HepG2 (cell line): ENCODE results near the gene HACD2. TPM values are rescaled to one million over a fixed set of nuclear protein-coding genes. Genes with fewer than 3 reads are reported as not detected.
A peak's percentile ranks its signal among the peaks of the same experiment; 100 is the strongest.

Source experiments
- CREM ChIP-seq, 2 experiments: sonication (generic) in 1 of 2; formaldehyde crosslinking in 1 of 2; IDR thresholded peaks; 2 replicates each; pipeline versions ENCODE4 v1.4.0 to v1.6.1; 2016 to 2020; ENCODE audit warnings: antibody characterized with exemption in 1 of 2, mild to moderate bottlenecking in 1 of 2, missing genetic modification reagents in 1 of 2
- FOXO1 ChIP-seq: sonication (generic); formaldehyde crosslinking; IDR thresholded peaks from 2 replicates; pipeline ENCODE4 v1.4.0; 2020; ENCODE audit warnings: missing genetic modification reagents
- GFI1 ChIP-seq: sonication (generic); formaldehyde crosslinking; IDR thresholded peaks from 2 replicates; pipeline ENCODE4 v1.5.0; 2020; ENCODE audit warnings: missing genetic modification reagents, mild to moderate bottlenecking, borderline replicate concordance
- HOXA9 ChIP-seq: sonication (generic); formaldehyde crosslinking; IDR thresholded peaks from 2 replicates; pipeline ENCODE4 v1.8.1; 2022; ENCODE audit warnings: missing genetic modification reagents, mild to moderate bottlenecking, moderate library complexity, borderline replicate concordance
- PAF1 ChIP-seq: IDR thresholded peaks from 2 replicates; pipeline ENCODE4 v1.6.1; 2016; ENCODE audit warnings: missing genetic modification reagents, missing compliant biosample characterization
- PHF20 ChIP-seq: sonication (generic); formaldehyde crosslinking; IDR thresholded peaks from 2 replicates; pipeline ENCODE4 v1.5.0; 2020; ENCODE audit warnings: mild to moderate bottlenecking, missing genetic modification reagents
- PHF21A ChIP-seq: sonication (generic); formaldehyde crosslinking; IDR thresholded peaks from 2 replicates; pipeline ENCODE4 v1.5.0; 2020; ENCODE audit warnings: mild to moderate bottlenecking, missing genetic modification reagents
- POLR2A ChIP-seq, 2 experiments: IDR thresholded peaks; 2 replicates each; pipeline ENCODE4 v1.6.1; 2011; ENCODE audit warnings: low read depth in 2 of 2, low read length in 2 of 2, mild to moderate bottlenecking in 1 of 2, moderate library complexity in 1 of 2; ENCODE audit not compliant: insufficient read depth in 1 of 2
- SRSF4 ChIP-seq: fragments of 200-400 bp; formaldehyde crosslinking; IDR thresholded peaks from one replicate; pipeline ENCODE4 v1.6.1; 2018; ENCODE audit warnings: mild to moderate bottlenecking, low read depth, low read length, moderate library complexity; ENCODE audit not compliant: poor library complexity, severe bottlenecking
- SRY ChIP-seq: sonication (generic); formaldehyde crosslinking; IDR thresholded peaks from 2 replicates; pipeline ENCODE4 v1.8.0; 2022; ENCODE audit warnings: mild to moderate bottlenecking, missing genetic modification reagents
- TGIF2 ChIP-seq: IDR thresholded peaks from 2 replicates; pipeline ENCODE4 v1.6.1; 2016; ENCODE audit warnings: control low read depth, missing compliant biosample characterization
- WIZ ChIP-seq: sonication (generic); formaldehyde crosslinking; IDR thresholded peaks from 2 replicates; pipeline ENCODE4 v1.5.1; 2020; ENCODE audit warnings: mild to moderate bottlenecking, missing genetic modification reagents
- YEATS4 ChIP-seq: sonication (generic); formaldehyde crosslinking; IDR thresholded peaks from 2 replicates; pipeline ENCODE4 v1.4.0; 2020; ENCODE audit warnings: missing genetic modification reagents, borderline replicate concordance
- ZNF17 ChIP-seq: sonication (generic); formaldehyde crosslinking; IDR thresholded peaks from 2 replicates; pipeline ENCODE4 v1.5.0; 2020; ENCODE audit warnings: mild to moderate bottlenecking, missing genetic modification reagents
- ZNF451 ChIP-seq: sonication (generic); formaldehyde crosslinking; IDR thresholded peaks from 2 replicates; pipeline ENCODE4 v1.5.0; 2020; ENCODE audit warnings: mild to moderate bottlenecking, missing genetic modification reagents
- ZNF468 ChIP-seq: sonication (generic); formaldehyde crosslinking; IDR thresholded peaks from 2 replicates; pipeline ENCODE4 v1.8.0; 2022; ENCODE audit warnings: mild to moderate bottlenecking, moderate library complexity, missing genetic modification reagents
- ZNF530 ChIP-seq: sonication (generic); formaldehyde crosslinking; IDR thresholded peaks from 2 replicates; pipeline ENCODE4 v1.5.0; 2020; ENCODE audit warnings: low read depth, mild to moderate bottlenecking, missing genetic modification reagents
- ZNF558 ChIP-seq: sonication (generic); formaldehyde crosslinking; IDR thresholded peaks from 2 replicates; pipeline ENCODE4 v1.9.0; 2022; ENCODE audit warnings: mild to moderate bottlenecking, missing genetic modification reagents, borderline replicate concordance
- ZNF672 ChIP-seq: sonication (generic); formaldehyde crosslinking; IDR thresholded peaks from 2 replicates; pipeline ENCODE4 v1.8.1; 2022; ENCODE audit warnings: missing genetic modification reagents
- polyA plus RNA-seq, 8 experiments: library from polyadenylated mRNA; depleted of rRNA in 3 of 8; stranded (reverse) in 7 of 8; unstranded in 1 of 8; fragments of >200 nt; fragmentation: Illumina TruSeq in 4 of 8; extraction: Trizol in 4 of 8; gene quantifications; 2 replicates each; pipeline versions ENCODE4 v1.2.1 to v1.2.3, GENCODE V29; 2011 to 2016; ENCODE audit warnings: low read depth in 4 of 8, missing spikeins in 1 of 8, mixed read lengths in 1 of 8; ENCODE audit not compliant: insufficient read depth in 1 of 8
- total RNA-seq, 5 experiments: library from RNA; depleted of rRNA; stranded (reverse); fragments of >200 nt; fragmentation: Illumina TruSeq; extraction: Trizol; gene quantifications; 2 replicates each; pipeline ENCODE4 v1.2.3, GENCODE V29; 2016; ENCODE audit warnings: low read depth in 1 of 5
- TF ChIP-seq, protein P1 (sequence below): sonication (generic); formaldehyde crosslinking; IDR thresholded peaks from 2 replicates; pipeline ENCODE4 v1.5.1; 2020; ENCODE audit warnings: mild to moderate bottlenecking, missing genetic modification reagents, moderate library complexity
- TF ChIP-seq, protein P2 (sequence below): sonication (generic); formaldehyde crosslinking; IDR thresholded peaks from 2 replicates; pipeline ENCODE4 v1.4.0; 2020; ENCODE audit warnings: mild to moderate bottlenecking, missing genetic modification reagents, borderline replicate concordance

Gene HACD2
- total and polyA plus RNA-seq, 2 of the 13 experiments (the other 11 are each of a cell fraction or from before 2014, with no cell fraction given): 47.0 to 50.4 TPM

DNA sequence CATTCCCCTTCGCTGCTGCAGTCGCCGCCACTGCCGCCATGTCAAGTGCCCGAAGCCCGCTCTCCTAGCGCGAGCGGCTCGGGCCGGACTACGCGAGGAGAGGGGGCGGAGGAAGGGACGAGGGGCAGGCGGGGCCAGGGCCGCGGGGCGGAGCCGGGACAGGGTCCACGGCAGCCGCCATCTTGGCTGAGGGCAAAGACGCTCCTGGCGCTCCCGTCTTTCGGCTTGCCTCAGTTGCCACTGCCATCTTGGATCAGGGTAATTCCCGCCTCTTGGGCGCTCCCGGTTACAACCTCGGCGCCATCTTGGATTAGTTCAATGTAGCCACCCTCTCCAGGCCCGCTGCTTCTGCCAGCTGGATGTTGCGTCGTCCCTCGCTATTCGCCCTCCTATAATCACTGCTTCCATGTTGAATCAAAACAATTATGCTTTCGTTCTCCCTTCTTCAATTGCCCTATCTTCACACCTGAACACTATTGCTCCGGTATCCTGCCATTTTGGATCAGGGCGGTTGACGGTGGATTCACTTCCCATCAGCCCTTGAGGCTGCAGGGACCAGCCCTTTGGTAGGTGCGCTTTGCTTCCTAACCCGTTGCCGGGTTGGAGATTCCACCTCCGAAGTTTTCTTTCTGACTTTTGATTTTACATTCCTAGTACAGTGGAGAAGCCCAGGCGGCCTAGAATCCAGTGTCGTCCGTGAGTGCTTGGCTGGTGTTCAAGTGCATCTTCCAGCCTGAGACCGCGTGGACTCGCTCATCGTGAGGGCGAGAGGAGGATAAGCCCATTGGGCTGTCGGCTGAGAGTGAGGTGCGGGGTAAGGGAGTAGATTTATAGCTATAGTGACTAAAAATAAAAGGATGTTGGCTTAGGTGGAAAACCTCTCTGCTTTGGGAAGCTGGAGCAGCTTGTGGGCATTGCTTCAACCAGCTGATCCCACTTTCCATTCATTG lies at the start of gene HACD2 (continued):
- TF ChIP-seq SRY (CRISPR knock-in tag): peak; percentile 64; the same call in 1 of the 2 replicates
- TF ChIP-seq, protein P1, sequence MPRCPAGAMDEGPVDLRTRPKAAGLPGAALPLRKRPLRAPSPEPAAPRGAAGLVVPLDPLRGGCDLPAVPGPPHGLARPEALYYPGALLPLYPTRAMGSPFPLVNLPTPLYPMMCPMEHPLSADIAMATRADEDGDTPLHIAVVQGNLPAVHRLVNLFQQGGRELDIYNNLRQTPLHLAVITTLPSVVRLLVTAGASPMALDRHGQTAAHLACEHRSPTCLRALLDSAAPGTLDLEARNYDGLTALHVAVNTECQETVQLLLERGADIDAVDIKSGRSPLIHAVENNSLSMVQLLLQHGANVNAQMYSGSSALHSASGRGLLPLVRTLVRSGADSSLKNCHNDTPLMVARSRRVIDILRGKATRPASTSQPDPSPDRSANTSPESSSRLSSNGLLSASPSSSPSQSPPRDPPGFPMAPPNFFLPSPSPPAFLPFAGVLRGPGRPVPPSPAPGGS (CRISPR knock-in tag): peak; percentile 59; the same call in 1 of the 2 replicates
- no peak for TF ChIP-seq PHF20 (CRISPR knock-in tag)
- no peak for TF ChIP-seq ZNF17
- no peak for TF ChIP-seq PAF1 (CRISPR knock-in tag)
- TF ChIP-seq, protein P2, sequence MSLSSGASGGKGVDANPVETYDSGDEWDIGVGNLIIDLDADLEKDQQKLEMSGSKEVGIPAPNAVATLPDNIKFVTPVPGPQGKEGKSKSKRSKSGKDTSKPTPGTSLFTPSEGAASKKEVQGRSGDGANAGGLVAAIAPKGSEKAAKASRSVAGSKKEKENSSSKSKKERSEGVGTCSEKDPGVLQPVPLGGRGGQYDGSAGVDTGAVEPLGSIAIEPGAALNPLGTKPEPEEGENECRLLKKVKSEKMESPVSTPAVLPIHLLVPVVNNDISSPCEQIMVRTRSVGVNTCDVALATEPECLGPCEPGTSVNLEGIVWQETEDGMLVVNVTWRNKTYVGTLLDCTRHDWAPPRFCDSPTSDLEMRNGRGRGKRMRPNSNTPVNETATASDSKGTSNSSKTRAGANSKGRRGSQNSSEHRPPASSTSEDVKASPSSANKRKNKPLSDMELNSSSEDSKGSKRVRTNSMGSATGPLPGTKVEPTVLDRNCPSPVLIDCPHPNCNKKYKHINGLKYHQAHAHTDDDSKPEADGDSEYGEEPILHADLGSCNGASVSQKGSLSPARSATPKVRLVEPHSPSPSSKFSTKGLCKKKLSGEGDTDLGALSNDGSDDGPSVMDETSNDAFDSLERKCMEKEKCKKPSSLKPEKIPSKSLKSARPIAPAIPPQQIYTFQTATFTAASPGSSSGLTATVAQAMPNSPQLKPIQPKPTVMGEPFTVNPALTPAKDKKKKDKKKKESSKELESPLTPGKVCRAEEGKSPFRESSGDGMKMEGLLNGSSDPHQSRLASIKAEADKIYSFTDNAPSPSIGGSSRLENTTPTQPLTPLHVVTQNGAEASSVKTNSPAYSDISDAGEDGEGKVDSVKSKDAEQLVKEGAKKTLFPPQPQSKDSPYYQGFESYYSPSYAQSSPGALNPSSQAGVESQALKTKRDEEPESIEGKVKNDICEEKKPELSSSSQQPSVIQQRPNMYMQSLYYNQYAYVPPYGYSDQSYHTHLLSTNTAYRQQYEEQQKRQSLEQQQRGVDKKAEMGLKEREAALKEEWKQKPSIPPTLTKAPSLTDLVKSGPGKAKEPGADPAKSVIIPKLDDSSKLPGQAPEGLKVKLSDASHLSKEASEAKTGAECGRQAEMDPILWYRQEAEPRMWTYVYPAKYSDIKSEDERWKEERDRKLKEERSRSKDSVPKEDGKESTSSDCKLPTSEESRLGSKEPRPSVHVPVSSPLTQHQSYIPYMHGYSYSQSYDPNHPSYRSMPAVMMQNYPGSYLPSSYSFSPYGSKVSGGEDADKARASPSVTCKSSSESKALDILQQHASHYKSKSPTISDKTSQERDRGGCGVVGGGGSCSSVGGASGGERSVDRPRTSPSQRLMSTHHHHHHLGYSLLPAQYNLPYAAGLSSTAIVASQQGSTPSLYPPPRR (CRISPR knock-in tag): peak; percentile 38; the same call in 1 of the 2 replicates
- peak; percentile 65 to 90 for TF ChIP-seq POLR2A (IDR thresholded peaks at IDR 0.05; ENCODE audit: insufficient read depth in 1 of 2, low read depth in 2 of 2, low read length in 2 of 2)
- TF ChIP-seq ZNF672 (CRISPR knock-in tag): no peak
- TF ChIP-seq ZNF558 (CRISPR knock-in tag): 0 out of 2 replicates have a peak, but pooled peaks have one; percentile 63
- no peak; the same call in 1 of the 2 replicates for TF ChIP-seq FOXO1
- TF ChIP-seq PHF21A (CRISPR knock-in tag): no peak
- 0 out of 2 replicates have a peak, but pooled peaks have one; percentile 23 for TF ChIP-seq ZNF451 (CRISPR knock-in tag)
- TF ChIP-seq SRSF4: no peak
- TF ChIP-seq GFI1 (CRISPR knock-in tag): peak; percentile 62; the same call in 1 of the 2 replicates
- no peak for TF ChIP-seq ZNF530 (CRISPR knock-in tag)
- peak; percentile 78; the same call in 1 of the 2 replicates for TF ChIP-seq YEATS4
- no peak; the same call in 1 of the 2 replicates for TF ChIP-seq ZNF468
- peak; percentile 53; the same call in 1 of the 2 replicates for TF ChIP-seq WIZ
- no peak; the same call in 1 of the 2 replicates for TF ChIP-seq TGIF2 (CRISPR knock-in tag)
- peak; percentile 60; the same call in 1 of the 2 replicates for TF ChIP-seq HOXA9 (CRISPR knock-in tag)
- TF ChIP-seq CREM (IDR thresholded peaks at IDR 0.05): peak; percentile 94
- no peak for TF ChIP-seq CREM (CRISPR knock-in tag; IDR thresholded peaks at IDR 0.05)
